T-helper 1 cell (primary cell): ENCODE data around the gene LZTR1.
"Not testable (repeated sequence)": the region's sequence is repeated elsewhere in the genome, so short reads cannot be mapped to it uniquely, and the experiment has no call there.

Source experiments
- DNase-seq, 5 donors: peaks; one replicate each; pipeline ENCODE4 v3.0.0-alpha.2; 2012 to 2020

LZTR1 gene

GRCh38 chr22:21033895-21034294 is 51.8 kb downstream of the LZTR1 start:
- DNase-seq: no peak

GRCh38 chr22:21034989-21035388 is 52.9 kb downstream of the LZTR1 start:
- no peak for DNase-seq

DNA sequence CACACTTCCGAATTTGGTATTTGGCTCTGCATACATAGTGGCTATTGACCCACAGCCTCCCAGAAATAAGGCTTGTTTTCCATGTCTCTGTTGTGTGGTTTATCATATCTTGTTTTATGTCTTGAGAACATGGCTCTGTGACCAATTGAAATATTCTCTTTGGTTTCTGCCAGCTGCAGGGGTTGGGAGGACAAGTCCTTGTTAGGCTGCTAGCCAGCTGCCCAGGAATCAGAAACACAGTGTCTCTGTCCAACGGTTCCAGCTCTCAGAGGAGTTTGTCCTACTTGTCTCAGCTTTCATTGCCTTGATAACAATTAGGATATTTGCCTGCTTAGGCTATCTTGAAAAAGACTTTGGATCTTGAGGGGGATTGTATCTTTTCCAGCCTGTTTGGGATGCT is 56.3 kb downstream of the LZTR1 start:
- no peak for DNase-seq

DNA sequence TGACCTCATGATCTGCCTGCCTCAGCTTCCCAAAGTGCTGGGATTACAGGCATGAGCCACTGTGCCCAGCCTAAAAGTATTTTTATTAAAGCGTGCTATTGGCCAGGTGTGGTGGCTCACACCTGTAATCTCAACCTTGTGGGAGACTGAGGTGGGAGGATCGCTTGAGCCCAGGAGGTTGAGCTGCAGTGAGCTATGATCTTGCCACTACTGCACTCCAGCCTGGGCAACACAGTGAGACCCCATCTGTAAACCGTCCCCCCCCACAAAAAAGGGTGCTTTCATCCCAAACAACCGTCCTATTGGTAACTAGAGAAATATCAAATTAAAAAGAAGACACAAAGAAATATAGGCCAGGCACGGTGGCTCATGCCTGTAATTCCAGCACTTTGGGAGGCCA is 57.1 kb downstream of the LZTR1 start:
- DNase-seq: not testable (repeated sequence)

- DNase-seq: no peak
Observed at GRCh38 chr22:21041937-21042336, 59.8 kb downstream of the LZTR1 start.

DNA sequence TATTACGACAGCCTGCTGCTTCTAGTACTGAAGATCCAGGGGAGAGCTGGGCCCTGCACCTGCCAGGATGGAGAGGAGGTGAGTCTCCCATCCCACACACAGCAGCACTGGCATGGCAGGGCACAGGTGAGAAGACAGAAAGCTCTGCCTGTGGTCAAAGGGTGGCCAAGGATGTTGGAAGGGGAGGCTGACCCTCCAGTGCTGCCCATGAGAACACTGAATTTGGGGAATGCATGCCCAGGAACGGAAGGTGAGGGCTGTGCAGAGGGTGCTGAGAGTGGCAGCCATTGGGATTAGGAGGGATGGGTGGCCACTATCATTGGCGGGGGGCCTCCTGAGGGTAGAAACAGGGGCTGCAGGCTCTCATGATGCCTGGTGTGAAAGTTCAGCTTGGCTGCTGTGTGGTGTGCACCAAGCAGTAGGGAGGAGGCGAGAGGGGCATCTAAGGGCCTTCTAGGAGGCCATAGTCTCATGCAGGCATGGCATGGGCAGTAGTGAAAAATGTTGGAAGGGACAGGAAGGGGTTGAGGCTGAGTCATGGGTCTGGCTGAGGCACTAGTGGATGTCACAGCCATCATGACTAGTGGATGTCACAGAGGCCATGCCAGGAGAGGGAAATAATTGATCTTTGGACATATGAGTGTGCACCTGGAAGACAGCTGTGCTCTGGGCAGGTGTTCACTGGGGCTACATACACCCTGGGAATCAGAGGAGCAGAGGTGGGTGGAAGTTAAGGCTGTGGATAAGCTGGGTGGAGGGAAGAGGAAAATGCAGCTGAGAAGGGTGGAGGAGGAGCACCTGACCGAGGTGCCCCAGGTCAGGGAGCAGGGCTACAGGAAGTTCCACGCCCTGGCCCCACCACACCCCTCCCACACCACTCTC is 61.1 kb downstream of the LZTR1 start:
- DNase-seq: no peak

DNA sequence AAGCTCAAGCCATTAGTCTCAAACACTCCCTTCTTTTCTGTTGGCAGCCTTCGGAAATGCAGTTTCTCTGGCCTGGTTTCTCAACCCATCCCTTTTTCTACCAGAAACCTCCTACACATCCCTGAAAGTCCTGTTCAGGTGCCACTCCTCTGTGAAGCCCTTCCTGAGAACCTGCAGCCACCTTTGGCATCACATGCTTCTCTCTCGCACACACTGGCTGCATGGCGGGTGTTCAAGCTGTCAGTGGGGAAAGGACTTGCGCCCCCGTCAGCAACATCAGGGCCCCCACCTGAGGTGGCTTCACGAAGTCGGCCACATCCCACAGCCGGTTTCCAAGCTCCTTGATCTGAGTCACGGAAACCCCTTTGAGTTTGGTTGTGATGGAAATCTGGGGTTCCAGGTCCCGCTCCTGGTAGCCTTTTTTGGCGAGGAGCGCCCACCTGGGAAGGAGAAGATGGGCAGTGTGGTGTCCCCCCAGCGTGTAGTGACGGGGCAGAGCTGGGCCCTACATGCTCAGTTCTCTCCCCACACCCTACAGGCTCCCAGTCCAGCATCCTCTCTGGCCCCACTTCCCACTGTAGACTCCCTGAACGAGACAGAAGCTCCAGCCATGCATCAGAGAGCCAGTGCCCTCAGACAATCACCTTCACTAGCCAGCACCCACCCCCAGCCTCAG is 61.9 kb downstream of the LZTR1 start:
- DNase-seq: no peak

DNA sequence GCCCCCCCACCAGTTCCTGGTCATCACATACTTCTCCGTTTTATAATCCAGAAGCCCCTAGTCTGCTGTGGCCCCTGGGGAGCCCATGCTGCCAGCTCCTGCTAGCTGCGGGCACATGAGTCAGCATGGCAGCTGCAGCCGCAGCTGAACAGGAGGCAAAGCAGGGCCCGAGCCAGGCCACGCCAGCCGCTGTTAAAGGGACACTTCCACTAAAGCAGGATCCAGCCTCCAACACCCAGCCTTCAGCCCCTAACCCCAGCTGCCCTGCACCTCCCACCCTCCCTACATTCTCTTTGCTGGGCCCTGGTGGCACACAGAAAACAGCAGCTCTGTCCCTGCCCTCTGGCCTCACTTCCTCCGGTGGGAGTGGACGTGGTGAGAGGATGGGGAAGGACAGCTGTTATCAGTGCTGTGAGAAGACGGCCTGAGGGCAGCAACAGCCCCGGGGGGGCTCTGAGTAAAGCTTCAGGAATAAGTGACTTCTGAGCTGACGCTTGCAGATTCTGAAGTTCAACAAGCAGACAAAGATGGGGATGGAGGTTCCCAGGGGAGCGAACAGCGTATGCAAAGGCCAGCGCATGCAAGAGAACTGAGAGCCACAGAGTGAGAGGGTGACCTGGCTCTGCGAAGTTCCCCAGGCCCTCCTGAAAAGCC is 63.0 kb downstream of the LZTR1 start:
- no peak for DNase-seq

- peak in 4 of 5 donors; percentile 25 to 63 (median 37) for DNase-seq
Observed at GRCh38 chr22:21045585-21046294, 63.6 kb downstream of the LZTR1 start, which contains the start of gene LRRC74B. TSS of gene LRRC74B (plus strand) at chr22:21045946. CDS start at chr22:21045987, 41 bp downstream.

GRCh38 chr22:21047035-21047661 is 65.1 kb downstream of the LZTR1 start:
- no peak for DNase-seq

DNA sequence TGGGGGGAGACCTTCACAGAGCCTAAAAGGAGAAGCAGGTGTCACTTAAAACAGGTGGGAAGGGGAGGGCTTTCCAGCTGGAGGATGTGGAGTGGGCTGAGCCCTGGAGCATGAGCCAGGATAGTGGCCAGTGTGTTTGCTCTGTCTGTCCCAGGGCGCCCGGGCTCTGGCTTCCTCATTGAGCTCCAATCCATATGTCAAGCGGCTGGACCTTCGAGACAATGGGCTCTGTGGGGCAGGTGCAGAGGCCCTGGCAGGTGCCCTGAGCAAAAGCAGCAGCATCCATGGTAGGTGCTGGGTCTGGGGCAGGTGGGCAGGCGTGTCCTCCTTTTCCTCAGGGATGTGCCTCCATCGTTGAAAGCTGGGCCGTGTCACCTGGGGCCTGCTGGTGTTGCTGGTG is 65.6 kb downstream of the LZTR1 start:
- DNase-seq: no peak

DNA sequence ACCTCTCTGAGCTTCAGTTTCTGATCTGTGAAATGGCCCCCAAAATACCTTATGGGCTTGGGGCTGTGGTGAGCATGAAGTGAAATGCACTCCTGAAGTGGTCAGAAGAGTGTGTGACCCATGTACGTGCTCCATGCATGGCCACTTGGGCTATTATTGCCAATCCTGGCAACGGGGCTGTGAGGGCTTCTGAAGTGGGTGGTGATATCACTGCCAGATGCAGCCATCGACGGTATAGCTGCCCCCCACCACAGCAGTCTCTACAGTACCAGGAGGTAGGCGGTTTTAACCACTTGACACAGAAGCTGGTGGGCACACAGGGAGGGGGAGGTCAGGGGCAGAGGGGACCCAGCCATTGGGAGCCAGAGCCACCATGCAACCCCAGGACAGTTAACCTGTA is 66.4 kb downstream of the LZTR1 start:
- not testable (repeated sequence) for DNase-seq
